GM19463 (cell line): Measurements from ENCODE around the gene DNAI1.

Source experiments
- ATAC-seq: cut with Tn5 transposase; IDR thresholded peaks from one replicate; pipeline ENCODE4 v1.9.1; 2021; ENCODE audit warnings: mild to moderate bottlenecking, moderate library complexity; ENCODE audit not compliant: unreplicated experiment

The DNAI1 gene

DNA sequence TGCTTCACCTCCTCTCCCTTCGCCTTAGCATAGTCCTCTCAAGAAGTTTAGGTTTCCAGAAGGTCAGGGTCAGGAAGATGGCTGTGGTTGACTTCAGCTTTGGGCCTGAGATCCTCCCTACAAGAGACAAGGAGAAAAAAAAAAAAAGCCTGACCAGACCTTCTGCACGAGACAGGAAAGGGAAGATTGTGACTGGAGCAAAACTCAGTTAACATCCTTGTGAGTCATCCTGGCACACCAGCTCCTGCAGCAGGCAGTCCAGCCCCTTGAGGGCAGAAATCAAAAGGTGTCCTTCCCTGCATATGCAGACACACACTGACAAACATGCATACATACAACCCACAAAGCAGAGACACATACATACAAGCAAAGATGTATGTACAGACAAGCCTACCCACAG lies 82.2 kb downstream of the DNAI1 start:
- no peak for ATAC-seq

DNA sequence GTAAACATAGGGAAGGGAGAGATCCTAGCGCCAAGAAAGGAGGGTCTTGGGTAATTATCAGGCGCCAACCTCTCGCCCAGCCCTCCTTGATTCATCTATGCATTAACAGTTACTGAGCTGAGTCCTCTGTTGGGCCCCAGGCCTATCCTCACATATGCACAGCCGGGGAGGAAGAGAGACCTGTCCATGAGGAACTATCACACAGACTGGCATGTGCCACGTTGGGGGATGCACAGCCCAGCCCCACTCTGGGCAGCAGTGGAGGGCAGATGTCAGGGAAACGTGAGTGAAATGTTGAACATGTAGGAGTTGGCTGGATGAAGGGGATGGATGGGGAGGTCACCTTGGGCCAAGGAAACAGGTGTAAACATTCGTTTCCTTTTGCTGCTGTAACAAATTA lies 82.9 kb downstream of the DNAI1 start:
- no peak for ATAC-seq

DNA sequence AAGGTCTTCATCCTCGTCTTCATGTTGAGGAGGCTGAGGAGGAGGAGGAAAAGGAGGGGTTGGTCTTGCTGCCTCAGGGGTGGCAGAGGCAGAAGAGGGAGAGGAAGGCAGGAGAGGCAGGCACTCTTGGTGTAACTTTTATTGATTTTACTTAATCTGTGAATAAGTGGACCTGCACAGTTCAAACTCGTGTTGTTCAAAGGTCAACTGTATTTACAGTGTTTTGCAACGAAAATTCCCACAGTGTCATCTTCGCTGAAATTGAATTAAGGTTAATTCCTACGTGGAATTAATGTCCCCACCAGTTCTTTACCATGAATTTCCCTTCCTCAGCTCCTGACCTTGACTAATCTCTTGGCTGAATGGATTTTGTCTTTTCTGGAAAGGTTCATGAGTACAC lies 85.4 kb downstream of the DNAI1 start:
- ATAC-seq: no peak

DNA sequence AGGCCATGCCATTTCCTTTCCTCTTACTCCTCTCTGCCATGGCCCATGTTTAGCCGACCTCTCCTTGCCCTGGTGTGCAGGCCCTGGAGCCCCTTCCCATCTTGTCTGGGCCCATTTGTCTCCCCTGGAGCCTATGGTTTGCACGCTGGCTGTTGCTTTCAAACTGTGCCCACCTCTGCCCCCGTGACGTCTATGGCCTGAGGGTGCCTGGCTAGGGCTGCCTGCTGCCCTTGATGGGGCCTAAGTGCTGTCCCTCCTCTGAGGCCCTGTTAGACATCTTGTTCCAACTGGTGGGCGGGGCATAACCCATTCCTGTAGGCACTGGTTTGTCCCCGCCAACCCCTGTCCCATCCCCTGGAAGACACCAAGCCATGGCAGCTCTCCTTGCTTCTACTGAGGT lies 86.9 kb downstream of the DNAI1 start:
- ATAC-seq: no peak

DNA sequence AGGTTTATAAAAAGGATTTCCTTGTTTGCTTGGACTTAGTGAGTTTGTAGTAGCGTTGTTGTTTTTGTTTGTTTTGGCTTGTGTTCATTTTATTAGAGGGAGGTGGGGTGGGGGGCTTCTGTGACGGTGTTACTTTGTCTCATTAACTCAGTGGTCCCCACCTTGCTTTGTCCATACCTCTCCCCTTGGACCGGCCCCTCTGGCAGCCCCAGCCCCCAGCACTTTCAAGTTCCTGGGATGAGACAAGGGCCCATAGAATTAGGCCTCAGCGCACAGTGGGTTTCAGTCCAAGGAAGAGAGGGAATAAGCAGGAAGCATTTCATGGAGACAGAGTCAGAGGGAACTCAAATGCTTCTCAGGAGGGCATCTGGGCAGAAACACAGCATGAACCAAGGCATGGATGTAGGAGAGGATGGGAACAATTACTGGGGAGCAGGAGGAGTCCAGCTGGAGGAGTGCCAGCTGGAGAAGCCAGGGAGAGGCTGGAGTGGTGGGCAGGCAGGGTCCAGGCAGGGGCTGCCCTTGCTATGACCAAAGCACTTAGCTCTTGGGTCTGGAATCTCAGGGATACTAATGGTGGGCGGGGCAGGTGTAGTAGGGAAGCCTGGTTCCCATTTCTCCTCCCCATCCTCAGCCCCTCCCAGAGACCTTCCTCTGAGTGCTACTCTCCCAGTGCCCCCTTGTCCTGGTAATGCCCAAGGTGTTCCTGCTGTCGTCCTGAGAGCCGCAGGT lies 87.7 kb downstream of the DNAI1 start:
- ATAC-seq: no peak

DNA sequence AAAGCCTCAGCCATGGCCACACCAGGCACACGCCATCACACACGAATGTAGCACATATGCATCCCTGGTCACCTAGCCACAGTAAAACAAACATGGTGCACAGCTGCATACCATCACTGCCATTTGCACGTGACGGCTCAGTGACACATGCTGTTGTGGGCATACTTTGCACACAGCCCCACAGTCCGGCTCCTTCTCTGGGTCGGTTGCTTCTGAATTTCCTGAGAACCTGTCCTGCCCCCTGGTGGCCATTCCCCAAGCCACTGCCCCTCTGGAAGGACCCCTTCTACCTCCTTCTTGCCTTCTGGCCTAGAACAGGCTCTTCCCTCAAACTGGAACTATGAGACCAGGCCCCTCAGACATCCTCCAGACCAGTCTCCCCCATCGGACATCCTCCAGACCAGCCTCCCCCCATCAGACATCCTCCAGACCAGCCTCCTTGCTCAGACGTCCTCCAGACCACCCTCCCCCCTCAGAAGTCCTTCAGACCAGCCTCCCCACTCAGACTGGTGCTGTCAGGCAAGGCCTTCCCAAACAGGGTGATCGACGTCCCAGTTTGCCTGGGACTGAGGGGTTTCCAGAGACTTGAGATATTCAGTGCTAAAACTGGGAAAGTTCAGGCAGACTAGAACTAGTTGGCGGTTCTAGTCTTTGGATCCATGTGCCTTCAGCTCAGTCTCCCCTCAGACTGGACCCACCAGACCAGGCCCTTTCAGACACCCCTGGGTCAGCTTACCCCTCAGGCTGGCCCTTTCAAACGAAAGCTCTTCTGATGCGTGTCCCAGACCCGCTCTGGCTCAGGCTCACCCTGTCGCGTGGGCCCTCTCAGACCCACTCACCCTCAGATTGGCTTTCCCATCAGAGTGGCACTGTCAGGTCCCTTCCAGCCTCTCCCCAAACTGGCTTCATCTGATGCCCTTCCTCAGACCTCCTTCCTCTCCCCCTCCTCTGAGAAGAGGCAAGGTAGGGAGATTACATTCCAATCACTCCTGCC lies 88.5 kb downstream of the DNAI1 start:
- ATAC-seq: no peak

DNA sequence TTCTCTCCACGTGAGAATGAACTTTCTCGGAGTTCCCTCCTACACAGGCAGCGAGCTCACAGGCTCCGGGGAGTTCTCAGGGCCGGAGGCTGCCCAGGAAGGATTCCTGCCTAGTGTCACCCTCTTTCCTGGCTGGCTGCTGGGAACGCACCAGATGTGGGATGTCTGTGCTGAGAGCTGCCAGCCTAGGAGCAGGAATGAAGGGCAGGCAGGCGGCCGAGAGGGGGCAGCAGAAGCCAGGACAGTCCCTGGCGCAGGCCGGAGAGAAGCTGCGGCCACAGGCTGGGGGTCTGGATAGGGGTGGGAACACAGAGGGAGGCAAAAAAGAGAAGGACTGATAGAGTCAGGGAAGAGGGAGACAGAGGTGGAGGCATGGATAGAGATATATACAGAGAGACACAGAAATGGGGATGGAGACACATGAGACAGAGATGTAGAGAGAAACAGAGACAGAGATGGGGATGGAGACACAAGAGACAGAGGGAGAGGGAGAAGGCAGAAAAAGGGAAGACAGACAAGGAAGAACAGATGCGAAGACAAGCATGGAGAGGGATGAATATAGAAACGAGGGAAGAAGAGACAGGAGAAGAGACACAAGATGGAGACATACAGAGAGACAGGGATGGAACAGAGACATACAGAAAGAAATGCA lies 89.5 kb downstream of the DNAI1 start:
- ATAC-seq: no peak

DNA sequence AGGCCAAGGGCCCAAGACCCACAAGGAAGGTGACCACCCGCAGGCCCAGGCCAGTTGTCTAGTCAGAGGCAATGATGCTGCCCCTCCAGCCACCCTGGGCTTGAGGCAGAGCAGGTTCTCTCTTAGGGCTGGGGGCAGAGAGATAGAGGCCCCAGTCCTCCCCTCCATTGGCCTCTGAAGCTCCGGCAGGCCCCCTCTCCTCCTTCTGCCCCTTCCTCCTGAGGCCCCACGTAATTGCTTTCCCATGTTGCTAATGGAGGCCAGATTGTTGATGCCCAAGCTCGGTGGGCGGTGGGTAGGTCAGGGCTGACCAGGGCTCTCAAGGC lies 90.8 kb downstream of the DNAI1 start:
- ATAC-seq: no peak

DNA sequence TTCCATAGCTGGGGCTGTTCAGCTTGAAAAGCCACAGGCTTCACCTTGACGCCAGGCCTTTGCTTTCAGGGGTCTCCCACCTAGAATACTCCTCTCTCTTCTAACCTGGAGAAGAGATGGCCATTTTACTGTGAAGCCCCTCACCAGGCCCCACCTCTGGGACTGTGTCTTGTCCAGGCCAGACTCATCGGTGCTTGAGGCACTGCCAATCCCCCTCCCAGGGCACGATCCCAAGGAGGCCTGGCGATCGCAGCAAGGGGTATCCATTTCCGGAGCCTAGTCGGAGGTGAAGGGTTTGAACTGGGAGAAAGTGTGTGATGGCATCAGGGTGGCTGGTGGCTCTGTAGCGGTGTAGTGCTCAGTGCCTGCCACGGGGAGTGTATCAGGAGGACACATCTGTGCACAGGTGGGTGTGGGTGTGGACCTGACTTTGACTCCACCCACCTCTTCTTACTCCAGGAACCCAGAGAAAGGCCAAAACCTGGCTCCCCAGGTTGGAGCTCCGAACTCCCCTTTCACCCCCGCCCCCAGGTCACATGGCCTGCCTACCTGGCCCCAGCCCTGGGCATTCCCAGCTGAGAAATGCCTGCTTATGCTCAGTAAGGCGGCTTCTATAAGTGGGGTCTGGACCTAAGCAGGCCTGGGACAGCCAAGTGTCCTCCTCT lies 91.5 kb downstream of the DNAI1 start:
- ATAC-seq: no peak

DNA sequence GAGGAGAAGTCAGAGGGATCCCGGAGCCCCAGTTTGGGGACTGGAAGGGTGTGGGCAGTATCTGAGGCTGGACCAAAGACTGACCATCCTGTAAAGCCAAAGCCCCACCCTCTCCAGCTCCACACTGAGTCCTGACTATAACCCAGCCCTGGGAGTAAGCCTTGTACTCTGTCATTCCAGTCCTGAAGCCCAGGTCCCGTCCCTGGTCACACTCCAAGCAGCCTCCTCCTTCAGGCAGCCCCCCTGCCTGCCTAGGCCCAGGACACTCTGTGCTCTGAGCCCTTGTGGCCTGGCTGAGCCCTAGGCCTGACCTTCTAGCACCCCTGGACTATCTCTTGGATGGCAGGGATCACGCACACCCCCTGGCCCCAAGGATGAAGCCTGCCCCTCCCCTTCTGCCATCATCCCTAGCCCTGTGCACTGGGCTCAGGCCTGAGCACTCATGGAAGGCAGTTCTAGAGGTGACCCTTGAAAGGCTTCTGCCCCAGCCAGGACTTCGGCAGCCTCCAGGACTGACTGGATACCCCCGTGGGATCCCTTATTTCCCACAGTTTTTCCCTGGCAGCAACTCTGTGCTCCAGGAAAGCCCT lies 92.2 kb downstream of the DNAI1 start:
- ATAC-seq: no peak

DNA sequence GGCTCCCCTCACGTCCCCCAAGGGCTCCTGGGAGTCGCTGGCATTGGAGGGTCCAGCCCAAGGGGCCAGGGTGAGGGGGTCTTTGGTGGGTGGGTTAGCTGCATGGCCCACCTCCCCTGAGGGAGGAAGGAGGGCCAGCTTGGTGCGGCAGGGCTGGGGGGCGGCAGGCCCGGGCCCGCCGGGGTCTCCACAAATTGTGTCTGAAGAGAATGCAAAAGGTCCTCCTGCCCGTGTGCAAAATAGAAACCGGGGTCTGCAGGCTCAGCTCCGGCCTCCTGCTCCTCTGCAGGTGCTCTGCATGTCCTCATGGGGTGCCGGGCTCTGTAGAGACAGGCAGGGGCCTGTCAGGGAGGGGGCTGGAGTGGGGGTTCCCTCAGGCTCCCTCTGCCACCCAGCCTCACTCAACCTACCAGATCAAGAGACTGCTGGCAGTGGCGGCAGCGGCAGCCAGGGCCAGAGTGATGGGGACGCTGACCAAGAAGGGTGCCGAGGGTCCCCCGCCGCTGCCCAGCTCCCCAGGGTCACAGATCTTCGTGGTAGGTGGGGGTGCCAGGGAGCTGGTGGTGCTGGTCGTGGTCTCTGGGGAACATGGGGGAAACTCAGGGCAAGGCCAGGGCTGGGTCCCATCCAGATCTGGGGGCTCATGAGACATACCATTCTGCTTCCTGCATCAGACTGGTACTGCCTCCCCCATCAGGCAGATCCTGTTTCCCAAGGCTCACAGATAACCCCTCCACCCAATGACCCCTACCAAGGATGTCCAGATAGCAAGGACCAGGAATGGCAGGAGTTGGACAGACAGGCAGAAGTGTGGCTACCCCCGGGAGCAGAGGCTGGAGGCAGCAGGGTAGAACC lies 93.4 kb downstream of the DNAI1 start:
- no peak for ATAC-seq

DNA sequence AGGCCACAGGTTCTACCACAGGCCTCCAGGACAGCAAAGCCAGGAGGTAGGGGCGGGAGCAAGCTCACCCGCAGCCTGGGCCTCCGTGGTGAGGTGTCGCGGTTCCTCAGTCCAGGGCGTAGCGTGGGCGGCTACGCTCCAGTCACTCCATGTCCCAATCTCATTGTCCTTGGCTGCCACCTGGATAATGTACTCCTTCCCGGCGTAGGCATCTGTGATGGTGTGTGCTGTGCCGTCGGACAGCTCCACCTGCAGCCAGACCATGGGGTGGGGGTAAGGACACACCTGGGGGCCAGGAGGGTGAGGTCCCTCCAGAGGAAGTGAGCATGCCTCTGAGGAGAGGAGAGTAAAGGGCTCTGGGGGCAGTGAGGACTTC lies 94.0 kb downstream of the DNAI1 start:
- ATAC-seq: no peak

DNA sequence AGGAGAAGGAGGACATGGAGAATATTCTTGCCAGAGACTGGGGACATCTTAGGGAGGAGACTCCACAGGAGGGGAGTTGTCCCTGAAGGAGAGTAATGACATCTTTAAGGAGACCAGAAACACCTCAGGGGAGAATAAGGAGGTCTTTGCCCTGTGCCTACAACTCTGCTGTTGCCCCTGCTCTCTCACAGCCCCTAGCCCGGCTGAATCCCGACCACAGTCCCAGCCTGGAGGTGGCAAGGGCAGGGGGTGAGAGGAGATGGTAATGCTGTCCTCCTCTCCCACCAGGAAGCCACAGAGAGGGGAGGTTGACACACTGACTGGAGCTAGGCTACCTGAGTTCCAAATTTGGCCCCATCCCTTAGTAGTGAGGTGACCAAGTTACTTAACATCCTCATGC lies 94.4 kb downstream of the DNAI1 start:
- no peak for ATAC-seq

DNA sequence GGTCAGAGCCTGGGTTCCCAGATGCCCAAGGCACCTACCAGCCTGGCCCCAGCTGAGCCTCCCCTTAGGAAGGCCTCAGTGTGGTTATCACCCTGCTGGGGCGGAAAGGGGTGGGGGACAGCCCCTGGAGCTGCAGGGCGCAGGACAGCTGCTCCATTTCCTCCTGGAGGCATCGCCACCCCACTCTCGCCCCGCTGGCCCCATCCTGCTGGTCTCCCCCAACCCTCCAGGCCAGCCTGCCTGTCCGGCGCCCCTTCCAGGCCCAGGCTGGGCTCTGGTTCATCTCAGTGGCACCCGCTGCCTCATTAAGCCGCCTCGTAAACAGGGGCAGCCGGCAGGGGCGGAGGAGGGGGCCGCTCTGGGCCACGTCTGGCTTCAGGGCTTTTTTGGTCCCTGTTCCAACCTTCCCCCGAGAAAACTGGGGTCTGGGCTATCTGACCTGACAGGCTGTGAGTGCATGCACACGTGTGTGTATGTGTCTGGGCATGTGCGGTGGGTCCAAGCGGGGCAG lies 95.0 kb downstream of the DNAI1 start:
- ATAC-seq: no peak

DNA sequence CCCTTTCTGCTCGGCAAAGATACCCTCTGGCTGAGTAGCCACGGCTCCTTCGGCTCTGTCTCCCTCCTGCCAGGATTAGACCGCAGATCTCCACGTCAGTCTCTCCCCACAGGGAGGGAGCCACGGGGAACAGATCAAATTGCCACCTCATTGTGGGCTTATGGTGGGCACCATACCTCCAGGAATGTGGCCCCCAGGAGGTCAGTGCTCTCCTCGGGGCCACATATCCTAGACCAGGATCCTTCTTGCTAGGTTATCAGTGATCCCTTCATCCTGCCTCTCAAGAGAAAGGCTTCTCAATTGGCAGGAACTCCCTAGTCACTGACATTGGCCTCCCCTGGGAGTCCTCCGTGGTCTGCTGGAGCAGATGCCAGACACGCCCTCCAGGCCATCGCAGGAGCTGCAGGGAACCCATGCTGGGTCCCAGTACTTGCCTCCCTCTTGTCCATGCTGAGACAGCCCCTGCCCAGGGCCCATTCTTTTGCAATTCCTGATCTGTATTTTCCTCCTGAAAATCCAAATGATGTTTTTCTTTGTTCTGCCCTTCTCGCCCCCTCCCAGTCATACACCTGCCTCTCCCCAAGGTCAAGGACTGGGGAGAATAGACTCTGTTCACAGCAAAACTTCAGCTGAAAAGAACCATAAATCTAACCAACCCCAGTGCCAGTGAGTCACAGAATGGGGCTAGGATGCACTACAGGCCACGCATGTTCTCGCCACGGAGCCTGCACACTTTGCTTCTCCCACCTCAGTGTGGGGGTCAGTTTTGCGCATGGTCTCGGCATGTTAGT lies 95.8 kb downstream of the DNAI1 start:
- no peak for ATAC-seq

DNA sequence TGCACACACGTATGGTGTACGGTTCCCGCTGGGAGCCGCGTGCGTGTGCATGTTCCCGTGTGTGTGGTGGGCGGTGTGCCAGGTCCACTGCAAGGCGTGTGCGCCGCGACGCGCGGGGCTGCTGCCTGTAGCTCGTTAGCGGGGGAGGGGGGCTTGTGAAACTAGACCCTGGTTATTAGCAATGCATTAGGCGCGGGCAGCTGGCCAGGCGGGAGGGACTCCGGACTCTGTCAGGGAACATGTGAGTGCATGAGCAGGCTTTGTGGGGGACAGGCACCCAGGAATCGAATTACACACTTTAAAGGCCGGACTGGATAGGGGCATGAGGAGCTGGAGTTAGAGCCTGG lies 96.4 kb downstream of the DNAI1 start:
- ATAC-seq: no peak

DNA sequence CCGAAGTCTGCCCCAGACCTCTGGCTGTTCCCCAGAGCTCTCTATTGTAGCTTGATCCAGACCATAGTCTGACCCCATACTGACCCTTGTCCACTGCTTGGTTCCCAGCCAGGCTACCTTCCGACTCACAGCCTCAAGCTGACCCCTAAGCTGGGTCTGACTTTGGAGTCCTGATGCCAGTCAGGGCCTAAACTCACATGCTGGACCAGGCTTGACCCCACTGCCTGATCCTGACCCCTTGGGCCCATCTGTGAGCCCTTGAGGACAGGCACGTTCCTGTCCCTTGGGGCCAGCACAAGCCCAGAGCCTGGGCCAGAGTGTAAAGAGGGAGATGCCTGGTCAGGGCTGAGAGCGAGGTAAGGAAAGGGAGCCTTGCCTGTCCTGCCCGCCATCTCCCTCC lies 96.9 kb downstream of the DNAI1 start:
- no peak for ATAC-seq

DNA sequence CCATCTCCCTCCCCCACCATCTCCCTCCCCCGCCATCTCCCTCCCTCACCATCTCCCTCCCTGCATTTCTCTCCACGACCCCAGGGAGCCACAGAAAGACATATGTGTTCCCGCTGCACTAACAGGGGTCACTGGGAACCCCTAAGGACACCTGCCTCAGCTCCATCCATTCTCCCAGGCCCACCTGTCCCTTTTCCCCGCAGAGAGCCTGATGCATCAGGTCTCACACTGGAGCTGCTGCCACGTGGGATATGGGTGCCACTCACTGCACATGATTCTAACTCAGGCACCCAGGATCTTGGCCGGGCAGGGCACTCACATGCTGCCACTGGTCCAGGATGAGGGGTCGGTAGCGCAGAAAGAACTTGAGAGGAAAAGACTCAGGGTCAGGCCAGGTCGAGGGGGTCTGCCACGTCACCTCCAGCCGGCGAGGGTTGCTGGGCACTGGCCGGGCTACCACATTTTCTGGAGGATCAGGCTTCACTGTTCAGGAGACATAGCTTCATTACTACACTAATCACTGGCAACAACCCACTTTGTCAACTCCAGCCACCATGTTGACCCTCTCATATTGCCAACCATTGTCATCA lies 97.4 kb downstream of the DNAI1 start:
- ATAC-seq: no peak

DNA sequence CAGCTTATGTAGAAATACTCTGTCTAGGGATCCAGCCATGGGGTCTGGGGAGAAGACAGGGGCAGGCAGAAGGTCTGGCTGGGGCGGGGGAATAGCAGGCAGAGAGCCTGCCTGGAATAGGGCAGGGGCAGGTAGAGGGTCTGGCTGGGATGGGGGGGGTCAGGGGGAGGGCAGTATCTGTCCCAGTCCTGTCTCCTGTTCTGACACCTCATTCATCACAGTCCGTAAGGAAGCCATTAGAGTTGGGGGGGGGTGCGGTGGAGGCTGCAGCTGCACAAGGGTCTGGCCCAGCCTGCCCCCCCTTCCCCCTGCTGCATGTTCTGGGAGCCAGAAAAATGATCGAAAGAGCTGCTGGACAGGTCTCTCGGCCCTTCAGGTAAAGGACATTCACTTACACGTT lies 98.3 kb downstream of the DNAI1 start:
- ATAC-seq: no peak
